ENCODE measurements around the gene LIN7B. TPM values are rescaled to one million over a fixed set of nuclear protein-coding genes. Genes with fewer than 3 reads are reported as not detected.

The LIN7B gene
- total and polyA plus RNA-seq, 2 of the 13 experiments (the other 11 are each of a cell fraction or from before 2014, with no cell fraction given): 5.3 to 7.6 TPM

- TF ChIP-seq ZNF687 (CRISPR knock-in tag; IDR thresholded peaks at IDR 0.05): peak; percentile 80
- 0 out of 2 replicates have a peak, but pooled peaks have one; percentile 26 for TF ChIP-seq EED (CRISPR knock-in tag; IDR thresholded peaks at IDR 0.05)
- TF ChIP-seq ZNF350 (CRISPR knock-in tag; IDR thresholded peaks at IDR 0.05; ENCODE audit: borderline replicate concordance, low read depth): no peak
- peak; percentile 29; the same call in 1 of the 2 replicates for TF ChIP-seq ZNF749 (CRISPR knock-in tag; IDR thresholded peaks at IDR 0.05; ENCODE audit: borderline replicate concordance)
- no peak for TF ChIP-seq ZMAT5 (CRISPR knock-in tag; IDR thresholded peaks at IDR 0.05; ENCODE audit: borderline replicate concordance, low read depth)
- TF ChIP-seq ZNF205 (CRISPR knock-in tag; IDR thresholded peaks at IDR 0.05): 0 out of 2 replicates have a peak, but pooled peaks have one; percentile 41
- TF ChIP-seq FOXM1 (CRISPR knock-in tag; IDR thresholded peaks at IDR 0.05): no peak
- peak; percentile 63 for TF ChIP-seq SPEN (CRISPR knock-in tag; IDR thresholded peaks at IDR 0.05; ENCODE audit: low read depth)
- peak; percentile 30; the same call in 1 of the 2 replicates for TF ChIP-seq ZNF574 (CRISPR knock-in tag; IDR thresholded peaks at IDR 0.05)
- TF ChIP-seq FOXA1 (IDR thresholded peaks at IDR 0.05): no peak
- TF ChIP-seq FOXA1 (CRISPR knock-in tag; IDR thresholded peaks at IDR 0.05): no peak
- TF ChIP-seq ZGPAT (CRISPR knock-in tag; IDR thresholded peaks at IDR 0.05): no peak; the same call in 1 of the 2 replicates
- TF ChIP-seq TBX2 (CRISPR knock-in tag; IDR thresholded peaks at IDR 0.05; ENCODE audit: borderline replicate concordance): peak; percentile 50
- 0 out of 2 replicates have a peak, but pooled peaks have one; percentile 30 for TF ChIP-seq ZNF451 (CRISPR knock-in tag; IDR thresholded peaks at IDR 0.05)
- 0 out of 2 replicates have a peak, but pooled peaks have one; percentile 45 for TF ChIP-seq ZKSCAN1 (IDR thresholded peaks at IDR 0.05; ENCODE audit: low read length)
- TF ChIP-seq GRHL1 (CRISPR knock-in tag; conservative IDR thresholded peaks at IDR 0.05): no peak
- peak; percentile 78 for TF ChIP-seq TFDP2 (CRISPR knock-in tag; IDR thresholded peaks at IDR 0.05)
Observed at GRCh38 chr19:49125025-49125731, 11.0 kb downstream of the LIN7B start (continued).

Measured in HepG2 (cell line).